Neural crest cell (in vitro differentiated cells): ENCODE measurements around the gene HHLA2. TPM values are rescaled to one million over a fixed set of nuclear protein-coding genes. Genes with fewer than 3 reads are reported as not detected.
"Not testable (repeated sequence)": the region's sequence is repeated elsewhere in the genome, so short reads cannot be mapped to it uniquely, and the experiment has no call there.

Experiments
- DNase-seq: peaks from one replicate; pipeline ENCODE4 v3.0.0; 2021; ENCODE audit warnings: low read depth, mixed read lengths, low spot score
- H3K27ac Mint-ChIP-seq: one replicate; pipeline ENCODE4 v1.8.0; 2021; ENCODE audit warnings: mild to moderate bottlenecking, mixed read lengths; ENCODE audit not compliant: unreplicated experiment
- H3K27me3 Mint-ChIP-seq: 2 replicates; pipeline ENCODE4 v1.8.0; 2021; ENCODE audit warnings: low read depth, mild to moderate bottlenecking, mixed read lengths
- H3K36me3 Mint-ChIP-seq: 2 replicates; pipeline ENCODE4 v1.8.0; 2021; ENCODE audit warnings: low read depth, mild to moderate bottlenecking, mixed read lengths
- H3K4me1 Mint-ChIP-seq: 2 replicates; pipeline ENCODE4 v1.8.0; 2021; ENCODE audit warnings: mixed read lengths
- H3K4me3 Mint-ChIP-seq: one replicate; pipeline ENCODE4 v1.8.0; 2021; ENCODE audit warnings: mild to moderate bottlenecking, mixed read lengths
- H3K9me3 Mint-ChIP-seq: 2 replicates; pipeline ENCODE4 v1.8.0; 2021; ENCODE audit warnings: mixed read lengths
- total RNA-seq: library from RNA; stranded (reverse); gene quantifications from 2 replicates; pipeline ENCODE4 v1.2.1, GENCODE V29; 2021
- TF ChIP-seq, protein P1 (sequence below): fragments of 200-600 bp; sonication (generic); conservative IDR thresholded peaks from 2 replicates; pipeline ENCODE4 v1.5.0; 2021; ENCODE audit warnings: antibody characterized with exemption, mild to moderate bottlenecking

Gene HHLA2
- total RNA-seq, 1 donor from 2014 or later, result not detected

DNA sequence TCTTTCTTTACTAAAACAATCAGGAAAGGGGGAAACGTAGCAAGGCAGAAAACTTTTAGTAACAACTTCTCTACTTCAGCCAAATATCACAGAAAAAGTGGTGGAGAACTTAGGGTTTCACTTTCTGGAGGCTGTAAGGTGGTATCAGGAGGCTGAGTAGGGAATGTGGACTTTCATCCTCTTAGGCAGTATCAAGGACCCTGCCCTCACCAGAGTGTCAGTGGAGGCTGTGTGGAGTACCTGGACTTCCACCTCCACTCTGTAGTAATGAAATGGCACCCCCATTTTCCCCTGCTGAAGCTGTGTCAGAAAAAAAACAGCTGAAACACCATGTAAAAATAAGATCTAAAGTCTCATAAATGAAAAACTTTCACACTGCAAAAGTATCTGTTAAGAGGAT, 11.2 kb upstream of the HHLA2 start:
- TF ChIP-seq, protein P1, sequence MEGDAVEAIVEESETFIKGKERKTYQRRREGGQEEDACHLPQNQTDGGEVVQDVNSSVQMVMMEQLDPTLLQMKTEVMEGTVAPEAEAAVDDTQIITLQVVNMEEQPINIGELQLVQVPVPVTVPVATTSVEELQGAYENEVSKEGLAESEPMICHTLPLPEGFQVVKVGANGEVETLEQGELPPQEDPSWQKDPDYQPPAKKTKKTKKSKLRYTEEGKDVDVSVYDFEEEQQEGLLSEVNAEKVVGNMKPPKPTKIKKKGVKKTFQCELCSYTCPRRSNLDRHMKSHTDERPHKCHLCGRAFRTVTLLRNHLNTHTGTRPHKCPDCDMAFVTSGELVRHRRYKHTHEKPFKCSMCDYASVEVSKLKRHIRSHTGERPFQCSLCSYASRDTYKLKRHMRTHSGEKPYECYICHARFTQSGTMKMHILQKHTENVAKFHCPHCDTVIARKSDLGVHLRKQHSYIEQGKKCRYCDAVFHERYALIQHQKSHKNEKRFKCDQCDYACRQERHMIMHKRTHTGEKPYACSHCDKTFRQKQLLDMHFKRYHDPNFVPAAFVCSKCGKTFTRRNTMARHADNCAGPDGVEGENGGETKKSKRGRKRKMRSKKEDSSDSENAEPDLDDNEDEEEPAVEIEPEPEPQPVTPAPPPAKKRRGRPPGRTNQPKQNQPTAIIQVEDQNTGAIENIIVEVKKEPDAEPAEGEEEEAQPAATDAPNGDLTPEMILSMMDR, result no peak
- Mint-ChIP-seq H3K4me1 (no peaks in the 10 kb centered on the region), H3K4me3 (no peak overlapping the region), H3K36me3 (no peaks in the 10 kb centered on the region), H3K27ac (no peak overlapping the region), H3K9me3 (peaks cover 5% of the 10 kb centered on the region), H3K27me3 (no peaks in the 10 kb centered on the region)
- DNase-seq, result no peak

DNA sequence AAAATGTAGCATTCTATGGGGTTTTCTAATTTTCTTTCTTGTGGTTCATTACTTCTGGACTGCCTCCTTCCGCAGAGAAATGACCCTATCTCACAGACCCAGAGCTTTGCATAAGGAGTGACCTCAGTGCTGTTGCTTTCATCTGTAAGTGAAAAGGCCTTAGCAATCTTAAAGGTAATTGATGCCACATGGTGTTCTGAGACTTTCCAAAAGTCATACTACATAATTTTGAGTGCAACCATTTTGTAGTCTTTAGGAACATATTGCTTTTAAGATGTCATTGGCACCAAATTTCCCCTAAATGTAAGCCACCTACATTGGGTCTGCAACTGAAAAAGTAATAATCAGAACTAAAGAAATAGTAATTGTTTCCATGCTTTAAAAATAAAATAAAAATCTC, 9.2 kb upstream of the HHLA2 start:
- Mint-ChIP-seq H3K27ac (no peak overlapping the region), H3K36me3 (peaks cover 3% of the 10 kb centered on the region), H3K27me3 (no peaks in the 10 kb centered on the region), H3K4me1 (no peaks in the 10 kb centered on the region), H3K4me3 (no peak overlapping the region), H3K9me3 (peaks cover 18% of the 10 kb centered on the region)
- DNase-seq, result no peak
- TF ChIP-seq, protein P1, result no peak

DNA sequence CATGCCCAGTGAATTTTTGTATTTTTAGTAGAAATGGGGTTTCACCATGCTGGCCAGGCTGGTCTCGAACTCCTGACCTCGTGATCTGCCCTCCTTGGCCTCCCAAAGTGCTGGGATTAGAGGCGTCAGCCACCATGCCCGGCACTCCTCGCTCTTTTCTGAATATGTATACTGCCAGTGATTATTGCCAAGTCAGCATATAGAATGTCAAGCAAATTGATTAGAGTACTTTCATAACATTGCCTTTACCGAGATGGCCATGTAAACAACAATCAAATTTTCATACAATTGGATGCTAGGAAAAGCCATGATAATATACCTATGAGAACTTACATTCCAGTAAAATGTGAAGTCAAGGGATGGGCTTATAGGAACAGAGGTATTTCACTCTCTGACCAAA, 8.2 kb upstream of the HHLA2 start:
- H3K9me3 Mint-ChIP-seq, result peaks cover 18% of the 10 kb centered on the region
- H3K27me3 Mint-ChIP-seq, DNase-seq, H3K27ac Mint-ChIP-seq, H3K4me1 Mint-ChIP-seq, H3K36me3 Mint-ChIP-seq, H3K4me3 Mint-ChIP-seq: not testable (repeated sequence)

DNA sequence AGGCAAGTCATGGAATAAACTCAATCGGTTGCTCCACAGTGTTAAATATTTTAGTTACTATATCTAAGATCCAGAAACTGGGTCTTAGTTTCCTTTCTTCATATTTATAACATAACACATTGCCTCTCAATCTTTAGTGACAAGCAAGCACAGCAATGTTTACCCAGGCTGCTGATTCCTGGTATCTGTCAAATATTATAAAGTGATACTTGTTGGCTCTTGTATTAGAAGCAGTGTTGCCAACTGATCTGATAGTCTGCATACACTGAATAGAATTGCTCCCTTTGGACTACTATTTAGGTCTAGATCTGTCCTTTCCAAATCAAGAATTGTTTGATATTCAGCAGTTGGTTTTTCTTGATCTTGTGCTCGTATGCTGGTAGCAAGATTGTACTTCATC, 7.2 kb upstream of the HHLA2 start:
- Mint-ChIP-seq H3K4me1 (no peaks in the 10 kb centered on the region), H3K27ac (no peak overlapping the region), H3K27me3 (no peaks in the 10 kb centered on the region), H3K4me3 (no peak overlapping the region), H3K36me3 (peaks cover 3% of the 10 kb centered on the region), H3K9me3 (peaks cover 18% of the 10 kb centered on the region)
- no peak for DNase-seq
- TF ChIP-seq, protein P1, result no peak

DNA sequence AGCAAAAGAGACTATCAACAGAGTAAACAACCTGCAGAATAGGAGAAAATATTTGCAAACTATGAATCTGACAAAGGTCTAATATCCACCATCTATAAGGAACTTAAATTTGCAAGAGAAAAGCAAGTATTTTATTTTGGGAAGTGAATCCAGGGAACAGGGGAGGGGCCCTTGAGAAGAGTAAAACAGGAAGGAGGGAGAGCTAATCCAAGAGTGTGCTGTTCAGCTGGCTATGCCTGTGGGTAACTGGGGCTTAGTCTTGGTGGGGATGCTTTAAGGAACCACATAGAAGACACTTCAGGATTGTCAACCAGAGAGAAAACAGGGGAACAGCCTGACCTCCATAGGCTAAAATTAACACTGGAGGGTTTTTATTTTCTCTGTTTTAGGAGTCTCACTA, 3.9 kb upstream of the HHLA2 start:
- H3K36me3 Mint-ChIP-seq, result peaks cover 3% of the 10 kb centered on the region
- no peaks in the 10 kb centered on the region for H3K27me3 Mint-ChIP-seq
- H3K9me3 Mint-ChIP-seq, result peaks cover 16% of the 10 kb centered on the region
- no peak overlapping the region for H3K27ac Mint-ChIP-seq
- no peak overlapping the region for H3K4me3 Mint-ChIP-seq
- no peaks in the 10 kb centered on the region for H3K4me1 Mint-ChIP-seq
- TF ChIP-seq, protein P1, result no peak
- no peak for DNase-seq

DNA sequence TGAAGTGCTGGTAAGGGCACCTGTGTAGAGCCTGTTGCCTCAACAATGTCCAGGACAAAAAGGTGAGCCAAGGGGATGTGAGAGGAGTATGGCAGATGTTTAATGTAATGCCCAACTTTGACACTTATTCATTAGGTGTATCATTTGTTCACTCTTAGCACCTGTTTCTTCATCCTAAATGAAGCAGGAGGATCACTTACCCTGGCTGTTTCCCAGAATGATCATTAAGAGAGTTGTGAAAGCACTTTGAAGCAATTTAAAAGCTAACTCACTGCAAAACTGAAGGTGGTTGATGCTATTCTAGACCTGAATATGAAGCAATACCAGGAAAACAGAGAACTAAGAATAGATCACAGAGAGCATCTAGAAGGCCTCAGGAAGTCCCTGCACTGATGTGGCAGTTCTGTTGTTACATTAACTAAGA, 3.4 kb upstream of the HHLA2 start:
- H3K27me3 Mint-ChIP-seq, result no peaks in the 10 kb centered on the region
- H3K27ac Mint-ChIP-seq, result no peak overlapping the region
- no peak overlapping the region for H3K4me3 Mint-ChIP-seq
- DNase-seq, result no peak
- TF ChIP-seq, protein P1, result no peak
- H3K4me1 Mint-ChIP-seq, result no peaks in the 10 kb centered on the region
- H3K9me3 Mint-ChIP-seq, result peaks cover 16% of the 10 kb centered on the region
- peaks cover 3% of the 10 kb centered on the region for H3K36me3 Mint-ChIP-seq
